SU-DHL-6 (cell line): ENCODE measurements around the gene BRCC3.

Experiments
- H2AFZ ChIP-seq: fragments of 200-600 bp; sonication (generic); 2 replicates; pipeline ENCODE4 v1.6.1; 2014; ENCODE audit warnings: low read depth, mild to moderate bottlenecking, moderate library complexity, mixed read lengths, antibody characterized with exemption, low read length; ENCODE audit not compliant: severe bottlenecking
- H3F3A ChIP-seq: fragments of 200-600 bp; shearing (Covaris generic); 2 replicates; pipeline ENCODE4 v1.6.0; 2016; ENCODE audit warnings: antibody characterized with exemption, mild to moderate bottlenecking; ENCODE audit not compliant: insufficient read depth
- H3K27ac ChIP-seq: fragments of 200-600 bp; sonication (generic); 2 replicates; pipeline ENCODE4 v1.5.1; 2016; ENCODE audit warnings: low read depth, mild to moderate bottlenecking, low read length, moderate library complexity, mixed read lengths
- H3K27me3 ChIP-seq: fragments of 200-600 bp; sonication (generic), shearing (Covaris generic); 2 replicates; pipeline ENCODE4 v1.6.0; 2014; ENCODE audit warnings: mild to moderate bottlenecking, low read length
- H3K36me3 ChIP-seq: fragments of 200-600 bp; sonication (generic); 2 replicates; pipeline ENCODE4 v1.6.1; 2014; ENCODE audit warnings: mild to moderate bottlenecking, low read length, mixed read lengths
- H3K4me2 ChIP-seq: fragments of 300-600, 200-600 bp; shearing (Covaris generic), sonication (generic); 2 replicates; pipeline ENCODE4 v1.6.0; 2014; ENCODE audit warnings: low read length, low read depth, mild to moderate bottlenecking; ENCODE audit not compliant: poor library complexity, severe bottlenecking
- H3K4me3 ChIP-seq: fragments of 200-600 bp; sonication (generic); 2 replicates; pipeline ENCODE4 v1.5.1; 2014; ENCODE audit warnings: antibody characterized with exemption, low read length, mild to moderate bottlenecking, mixed read lengths; ENCODE audit not compliant: insufficient read depth, poor library complexity, severe bottlenecking
- H3K79me2 ChIP-seq: fragments of 200-600 bp; sonication (generic); 2 replicates; pipeline ENCODE4 v1.6.1; 2014; ENCODE audit warnings: mild to moderate bottlenecking, low read length, moderate library complexity; ENCODE audit not compliant: insufficient read depth
- H3K9ac ChIP-seq: fragments of 200-600 bp; sonication (generic); 2 replicates; pipeline ENCODE4 v1.7.0; 2014; ENCODE audit warnings: mild to moderate bottlenecking, low read length
- H3K9me2 ChIP-seq: fragments of 200-600 bp; sonication (generic); replicated peaks from 2 replicates; pipeline ENCODE4 v1.6.1; 2014; ENCODE audit warnings: low read length; ENCODE audit not compliant: insufficient read depth
- H3K9me3 ChIP-seq: fragments of 200-600 bp; sonication (generic); 2 replicates; pipeline ENCODE4 v1.6.1; 2014; ENCODE audit warnings: low read length, mixed read lengths; ENCODE audit not compliant: insufficient read depth
- H4K20me1 ChIP-seq: fragments of 200-600 bp; sonication (generic); 2 replicates; pipeline ENCODE4 v1.6.1; 2014; ENCODE audit warnings: low read depth, mild to moderate bottlenecking, antibody characterized with exemption, low read length, moderate library complexity, mixed read lengths
- CTCF ChIP-seq: fragments of 200-600 bp; sonication (generic); IDR thresholded peaks from one replicate; pipeline ENCODE4 v1.5.1; 2017; ENCODE audit warnings: antibody characterized with exemption, mild to moderate bottlenecking, low read length, moderate library complexity; ENCODE audit not compliant: insufficient read depth, poor library complexity, severe bottlenecking
- EZH2phosphoT487 ChIP-seq: fragments of 200-600 bp; sonication (generic), shearing (Covaris generic); conservative IDR thresholded peaks from 2 replicates; pipeline ENCODE4 v1.6.1; 2018; ENCODE audit warnings: mild to moderate bottlenecking, antibody characterized with exemption, low read length, moderate library complexity, mixed read lengths

The BRCC3 gene

GRCh38 chrX:155071694-155072280 is 479 bp downstream of the BRCC3 start:
- Histone ChIP-seq H3K9ac (peak overlapping the region; percentile 98), H3K27ac (peak overlapping the region; percentile 77), H3K79me2 (peaks cover 62% of the 10 kb centered on the region), H3K36me3 (peaks cover 2% of the 10 kb centered on the region; the same call in 1 of the 2 replicates), H3K4me3 (peak overlapping the region; percentile 90), H4K20me1 (no peaks in the 10 kb centered on the region), H3K27me3 (no peaks in the 10 kb centered on the region), H3K4me2 (peak overlapping the region; percentile 80), H3K9me3 (no peaks in the 10 kb centered on the region), H3F3A (no peaks in the 10 kb centered on the region), H3K9me2 (no peaks in the 10 kb centered on the region), H2AFZ (peak overlapping the region; percentile 51)
- no peak for TF ChIP-seq CTCF
- no peak for TF ChIP-seq EZH2phosphoT487

GRCh38 chrX:155086202-155086840 is 15.0 kb downstream of the BRCC3 start:
- H3K4me3 ChIP-seq: no peak overlapping the region
- H3K9me2 ChIP-seq: no peaks in the 10 kb centered on the region
- no peaks in the 10 kb centered on the region for H3K9me3 ChIP-seq
- no peaks in the 10 kb centered on the region for H3F3A ChIP-seq
- no peaks in the 10 kb centered on the region for H4K20me1 ChIP-seq
- H3K27me3 ChIP-seq: no peaks in the 10 kb centered on the region
- H3K79me2 ChIP-seq: no peaks in the 10 kb centered on the region
- H3K4me2 ChIP-seq: no peak overlapping the region
- no peak overlapping the region for H3K27ac ChIP-seq
- H3K36me3 ChIP-seq: no peaks in the 10 kb centered on the region
- TF ChIP-seq CTCF: peak; percentile 44
- no peak for TF ChIP-seq EZH2phosphoT487
- no peak overlapping the region for H2AFZ ChIP-seq
- no peak overlapping the region for H3K9ac ChIP-seq

GRCh38 chrX:155086961-155087735 is 15.8 kb downstream of the BRCC3 start:
- H3K9me3 ChIP-seq: no peaks in the 10 kb centered on the region
- no peaks in the 10 kb centered on the region for H3F3A ChIP-seq
- no peak overlapping the region for H3K9ac ChIP-seq
- no peak overlapping the region for H3K27ac ChIP-seq
- H3K4me2 ChIP-seq: no peak overlapping the region
- H4K20me1 ChIP-seq: no peaks in the 10 kb centered on the region
- H3K79me2 ChIP-seq: no peaks in the 10 kb centered on the region
- no peak for TF ChIP-seq CTCF
- TF ChIP-seq EZH2phosphoT487: no peak
- no peaks in the 10 kb centered on the region for H3K9me2 ChIP-seq
- no peak overlapping the region for H2AFZ ChIP-seq
- H3K4me3 ChIP-seq: no peak overlapping the region
- H3K36me3 ChIP-seq: no peaks in the 10 kb centered on the region; the same call in 1 of the 2 replicates
- no peaks in the 10 kb centered on the region for H3K27me3 ChIP-seq
